Stimulated activated CD8-positive, alpha-beta memory T cell treated with anti-CD3 and anti-CD28 coated beads, Interleukin-15, amount 100 ng/mL, for 24 hours (primary cell): Measurements from ENCODE around the gene HOXC5.

Source experiments
- DNase-seq: peaks from one replicate; pipeline ENCODE4 v3.0.0-alpha.2; 2020; ENCODE audit warnings: low read depth

The HOXC5 gene

DNA sequence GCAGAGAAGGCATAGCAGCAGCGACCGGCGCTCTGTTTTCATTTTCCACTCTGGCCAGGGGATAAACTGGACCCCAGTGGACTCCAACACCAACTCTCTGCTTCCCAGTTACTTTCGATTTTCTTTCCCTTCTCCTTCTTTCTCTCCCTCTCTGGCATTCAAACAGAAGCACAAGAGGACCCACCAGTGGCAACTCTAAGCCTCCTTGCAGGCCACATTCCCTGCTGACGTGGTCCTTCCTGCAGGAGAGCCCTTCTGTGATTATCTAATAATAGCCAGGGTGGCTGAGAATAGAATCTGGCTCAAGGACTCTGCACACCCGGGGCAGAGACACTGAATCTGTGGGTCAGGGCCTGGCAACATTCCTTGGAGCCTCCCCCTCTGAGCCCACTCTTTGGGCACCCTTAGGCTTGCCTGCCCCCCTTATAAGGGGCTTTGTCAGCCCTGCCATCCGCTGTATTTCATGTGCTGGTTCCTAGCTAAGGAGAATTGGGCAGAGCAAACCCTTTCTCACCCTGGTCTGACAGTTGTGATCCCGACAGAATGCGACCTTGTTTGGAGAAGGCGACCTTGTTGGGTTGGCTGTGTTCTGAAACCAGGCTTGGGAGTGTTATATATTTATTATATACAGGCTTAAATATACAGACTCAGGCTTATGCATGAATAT is 12.8 kb upstream of the HOXC5 start:
- DNase-seq = no peak

GRCh38 chr12:54020591-54021405 is 12.1 kb upstream of the HOXC5 start:
- DNase-seq = no peak

GRCh38 chr12:54021432-54022013 is 11.3 kb upstream of the HOXC5 start:
- DNase-seq = no peak

GRCh38 chr12:54022960-54023884 is 9.6 kb upstream of the HOXC5 start:
- DNase-seq = no peak

DNA sequence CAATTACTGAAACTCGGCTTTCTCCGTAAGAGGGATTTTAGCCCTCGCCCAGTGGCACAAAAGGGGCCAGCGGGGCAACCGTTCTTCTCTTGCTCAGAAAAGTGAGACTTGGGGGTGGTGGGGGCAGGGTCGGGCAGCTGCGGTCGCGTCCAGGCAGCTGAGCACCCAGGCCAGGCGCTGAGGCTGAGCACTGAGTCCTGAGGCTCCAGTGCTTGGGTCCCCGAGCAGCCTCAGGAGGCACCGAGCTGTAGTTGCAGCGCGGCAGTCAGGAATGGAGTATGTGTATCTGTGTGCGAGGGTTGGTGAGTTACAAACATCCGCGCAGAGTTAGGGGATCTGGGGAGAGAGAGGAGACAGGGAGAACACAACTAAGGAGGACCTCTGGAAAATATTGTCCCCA is 8.7 kb upstream of the HOXC5 start:
- DNase-seq = no peak

GRCh38 chr12:54024581-54025305 is 8.1 kb upstream of the HOXC5 start:
- DNase-seq = no peak

GRCh38 chr12:54025499-54026405 is 7.1 kb upstream of the HOXC5 start:
- DNase-seq = no peak

GRCh38 chr12:54026640-54027441 is 6.0 kb upstream of the HOXC5 start:
- DNase-seq = no peak

- DNase-seq = no peak
Observed at GRCh38 chr12:54027442-54027786, 5.4 kb upstream of the HOXC5 start.

DNA sequence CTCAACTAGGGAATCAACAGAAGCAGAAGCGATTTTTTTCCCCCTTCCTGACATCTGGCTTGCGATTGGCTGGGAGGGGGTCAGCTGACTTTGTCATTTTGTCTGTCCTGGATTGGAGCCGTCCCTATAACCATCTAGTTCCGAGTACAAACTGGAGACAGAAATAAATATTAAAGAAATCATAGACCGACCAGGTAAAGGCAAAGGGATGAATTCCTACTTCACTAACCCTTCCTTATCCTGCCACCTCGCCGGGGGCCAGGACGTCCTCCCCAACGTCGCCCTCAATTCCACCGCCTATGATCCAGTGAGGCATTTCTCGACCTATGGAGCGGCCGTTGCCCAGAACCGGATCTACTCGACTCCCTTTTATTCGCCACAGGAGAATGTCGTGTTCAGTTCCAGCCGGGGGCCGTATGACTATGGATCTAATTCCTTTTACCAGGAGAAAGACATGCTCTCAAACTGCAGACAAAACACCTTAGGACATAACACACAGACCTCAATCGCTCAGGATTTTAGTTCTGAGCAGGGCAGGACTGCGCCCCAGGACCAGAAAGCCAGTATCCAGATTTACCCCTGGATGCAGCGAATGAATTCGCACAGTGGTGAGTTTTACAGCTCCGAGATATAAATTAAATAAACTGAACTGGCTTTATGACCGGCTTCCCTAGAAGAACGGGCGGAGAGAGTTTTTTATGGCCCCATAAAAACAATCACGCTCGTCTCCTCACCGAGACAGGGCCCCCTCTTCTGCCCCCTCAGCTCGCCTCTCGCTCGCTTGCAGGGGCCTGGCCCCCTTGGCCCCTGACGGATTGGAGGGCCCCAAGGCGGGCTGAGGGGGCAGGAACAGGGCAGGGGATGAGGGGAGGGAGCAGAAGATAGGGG is 4.3 kb upstream of the HOXC5 start, which contains the start of gene HOXC6:
TSS of gene HOXC6 (plus strand) at position 127 of the 888 bp plus-strand sequence. CDS start at position 209, 82 bp downstream.
- DNase-seq = no peak

GRCh38 chr12:54029529-54030441 is 3.1 kb upstream of the HOXC5 start:
- DNase-seq = no peak

DNA sequence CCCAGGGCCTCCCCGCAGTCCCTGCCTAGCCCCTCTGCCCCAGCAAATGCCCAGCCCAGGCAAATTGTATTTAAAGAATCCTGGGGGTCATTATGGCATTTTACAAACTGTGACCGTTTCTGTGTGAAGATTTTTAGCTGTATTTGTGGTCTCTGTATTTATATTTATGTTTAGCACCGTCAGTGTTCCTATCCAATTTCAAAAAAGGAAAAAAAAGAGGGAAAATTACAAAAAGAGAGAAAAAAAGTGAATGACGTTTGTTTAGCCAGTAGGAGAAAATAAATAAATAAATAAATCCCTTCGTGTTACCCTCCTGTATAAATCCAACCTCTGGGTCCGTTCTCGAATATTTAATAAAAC is 2.4 kb upstream of the HOXC5 start:
- no peak for DNase-seq

DNA sequence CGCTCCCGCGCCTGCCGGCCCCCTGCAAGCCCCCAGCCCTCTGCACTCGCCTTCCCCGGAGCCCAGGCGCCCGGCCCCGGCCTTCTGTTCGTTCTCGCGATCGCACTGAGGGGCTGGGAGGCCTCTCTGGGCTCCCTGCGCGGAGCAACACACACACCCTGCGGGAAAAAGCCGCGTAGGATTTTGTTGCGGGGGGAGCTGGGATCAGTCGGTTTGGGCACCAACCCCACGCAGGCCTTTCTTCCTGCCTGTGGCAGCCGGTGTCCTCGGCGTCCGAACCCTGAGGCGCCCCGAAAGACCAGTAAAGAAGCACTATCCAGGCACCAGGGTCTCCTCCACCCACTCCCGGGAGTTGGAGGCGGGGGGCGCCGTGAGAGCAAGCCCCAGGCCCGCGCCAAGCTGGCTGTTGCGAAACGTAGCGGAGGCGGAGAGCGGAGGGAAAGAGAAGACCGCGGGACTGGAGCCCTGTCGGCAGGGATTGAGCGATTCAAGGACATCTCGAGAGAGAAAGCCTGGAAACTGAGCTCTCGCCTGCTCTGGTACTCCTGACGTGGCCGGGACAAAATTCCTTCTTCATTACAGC is 1.9 kb upstream of the HOXC5 start:
- DNase-seq = no peak

DNA sequence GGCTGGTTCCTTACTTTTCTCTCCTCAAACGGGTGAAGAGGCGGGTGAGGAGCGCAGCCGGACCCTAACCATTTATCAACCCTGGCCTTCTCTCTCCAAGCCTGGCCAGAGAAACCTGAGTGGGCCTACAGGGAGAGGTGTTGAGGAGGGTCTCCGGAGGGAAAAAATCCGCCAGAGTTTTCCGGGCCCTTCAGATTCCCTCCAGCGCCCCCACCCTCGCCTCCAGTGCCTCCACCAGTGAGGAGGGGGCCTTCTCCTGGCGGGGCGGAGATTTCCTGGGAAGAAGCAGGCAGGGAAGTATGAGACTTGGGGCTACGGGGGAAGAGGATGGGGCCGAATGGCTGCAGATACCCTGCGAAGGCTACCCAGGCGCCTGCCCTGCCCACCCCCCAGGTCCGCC is 1.4 kb upstream of the HOXC5 start:
- no peak for DNase-seq

DNA sequence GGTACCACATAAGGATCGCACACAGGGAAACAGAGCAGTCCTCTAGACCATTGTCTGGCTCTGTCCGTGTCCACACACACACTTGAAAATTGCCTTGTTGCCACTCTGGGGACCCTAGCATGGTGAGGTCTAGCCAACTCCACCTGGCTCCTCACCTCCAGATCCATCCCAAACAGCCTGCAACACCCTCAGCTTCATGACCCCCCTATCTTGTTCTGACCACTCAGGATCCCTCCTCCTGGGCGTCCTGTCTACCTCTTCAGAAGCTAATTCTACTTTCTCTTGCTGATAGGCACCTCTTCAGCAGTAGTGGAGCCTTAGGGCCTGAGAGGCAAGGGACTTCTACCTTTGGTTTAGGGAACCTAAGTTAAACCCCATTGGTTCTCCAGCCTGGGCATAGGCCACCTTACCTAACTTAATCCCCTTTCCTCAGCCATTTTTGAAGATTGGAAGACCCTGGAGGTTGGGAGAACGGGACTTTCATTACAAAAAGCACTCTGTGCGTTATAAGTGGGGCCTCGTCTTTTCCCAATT is 697 bp upstream of the HOXC5 start:
- DNase-seq = no peak

DNA sequence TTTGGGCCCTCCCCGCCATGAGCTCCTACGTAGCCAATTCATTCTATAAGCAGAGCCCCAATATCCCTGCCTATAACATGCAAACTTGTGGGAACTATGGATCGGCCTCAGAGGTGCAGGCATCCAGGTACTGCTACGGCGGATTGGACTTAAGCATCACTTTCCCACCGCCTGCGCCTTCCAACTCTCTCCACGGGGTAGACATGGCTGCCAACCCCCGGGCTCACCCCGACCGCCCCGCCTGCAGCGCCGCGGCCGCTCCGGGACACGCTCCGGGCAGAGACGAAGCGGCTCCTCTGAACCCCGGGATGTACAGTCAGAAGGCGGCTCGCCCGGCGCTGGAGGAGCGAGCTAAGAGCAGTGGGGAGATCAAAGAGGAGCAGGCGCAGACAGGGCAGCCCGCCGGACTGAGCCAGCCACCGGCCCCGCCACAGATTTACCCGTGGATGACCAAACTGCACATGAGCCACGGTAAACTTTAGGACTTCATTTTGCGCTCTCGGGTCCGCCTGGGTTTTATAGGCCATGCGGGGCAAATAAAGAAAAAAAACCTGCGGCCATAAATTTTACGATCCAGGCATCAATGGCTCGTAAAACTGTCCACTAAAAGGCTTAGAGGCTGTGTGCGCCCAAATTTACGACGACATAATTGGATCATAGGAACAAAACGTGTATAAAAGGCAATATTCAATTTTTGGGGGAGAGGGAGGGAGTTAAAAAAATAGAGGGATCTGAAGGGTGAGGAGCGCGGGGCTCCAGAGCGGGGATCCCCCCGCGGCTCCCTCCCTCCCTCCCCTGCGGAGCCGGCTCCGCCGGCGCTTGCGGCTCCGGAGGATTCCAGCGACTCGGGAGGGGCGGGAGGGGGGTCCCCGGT is 493 bp downstream of the HOXC5 start:
- no peak for DNase-seq
